Measurements from ENCODE around the gene CDON.

- no peak for TF ChIP-seq CTCF (IDR thresholded peaks at IDR 0.05; ENCODE audit: insufficient read depth, low read length)
- no peak for TF ChIP-seq POLR2AphosphoS5 (IDR thresholded peaks at IDR 0.05; ENCODE audit: low read depth)
These were observed 101.9 kb downstream of the CDON start for GRCh38 chr11:125960771-125961170.

Data from HL-60 (cell line).